ENCODE data around the gene PPP6R3. TPM values are rescaled to one million over a fixed set of nuclear protein-coding genes. Genes with fewer than 3 reads are reported as not detected.

PPP6R3 gene
- total and polyA plus RNA-seq, 2 experiments from 2014 or later = 41.9 to 118 TPM

DNA sequence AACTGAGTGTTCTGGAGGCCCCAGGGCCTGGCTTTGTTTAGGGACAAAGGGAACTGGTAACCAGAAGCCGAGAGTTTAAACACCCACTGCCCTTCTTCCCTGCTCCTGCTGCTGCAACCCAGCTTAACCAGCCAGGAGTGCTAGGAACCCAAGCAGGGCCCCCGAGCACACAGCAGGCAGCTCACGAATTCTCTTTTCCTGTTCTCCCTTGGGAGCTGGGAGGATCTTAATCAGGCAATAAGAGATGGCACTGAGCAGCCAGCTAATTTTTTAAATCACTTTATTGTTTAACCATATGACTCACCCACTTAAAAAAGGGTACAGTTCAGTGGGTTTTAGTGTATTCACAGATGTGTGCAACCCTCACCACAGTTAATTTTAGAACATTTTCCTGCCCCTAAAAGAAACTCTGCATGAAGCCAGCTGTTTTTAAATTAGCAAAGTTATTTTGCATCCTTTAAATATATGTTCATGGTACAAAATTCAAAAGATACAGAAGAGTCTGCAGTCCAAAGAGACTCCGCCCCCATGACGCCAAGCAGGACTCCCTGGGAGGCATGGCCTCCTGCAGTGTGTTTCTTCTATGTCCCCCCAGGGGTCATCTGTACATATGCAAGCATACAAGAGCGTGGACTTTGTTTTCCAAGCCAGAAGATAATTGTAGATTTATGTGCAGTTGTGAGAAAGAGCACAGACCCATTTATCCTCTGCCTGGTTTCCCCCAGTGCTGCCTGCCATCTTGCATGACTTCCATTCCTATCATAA is 18.9 kb upstream of the PPP6R3 start:
- Histone ChIP-seq H3K27me3 (no peaks in the 10 kb centered on the region), H3K4me1 (ENCODE audit: low read depth) (no peaks in the 10 kb centered on the region), H3K9me3 (ENCODE audit: low read depth) (no peaks in the 10 kb centered on the region), H3K27ac (no peak overlapping the region), H3K36me3 (peaks cover 5% of the 10 kb centered on the region), H3K4me3 (no peak overlapping the region)
- TF ChIP-seq, protein P1, sequence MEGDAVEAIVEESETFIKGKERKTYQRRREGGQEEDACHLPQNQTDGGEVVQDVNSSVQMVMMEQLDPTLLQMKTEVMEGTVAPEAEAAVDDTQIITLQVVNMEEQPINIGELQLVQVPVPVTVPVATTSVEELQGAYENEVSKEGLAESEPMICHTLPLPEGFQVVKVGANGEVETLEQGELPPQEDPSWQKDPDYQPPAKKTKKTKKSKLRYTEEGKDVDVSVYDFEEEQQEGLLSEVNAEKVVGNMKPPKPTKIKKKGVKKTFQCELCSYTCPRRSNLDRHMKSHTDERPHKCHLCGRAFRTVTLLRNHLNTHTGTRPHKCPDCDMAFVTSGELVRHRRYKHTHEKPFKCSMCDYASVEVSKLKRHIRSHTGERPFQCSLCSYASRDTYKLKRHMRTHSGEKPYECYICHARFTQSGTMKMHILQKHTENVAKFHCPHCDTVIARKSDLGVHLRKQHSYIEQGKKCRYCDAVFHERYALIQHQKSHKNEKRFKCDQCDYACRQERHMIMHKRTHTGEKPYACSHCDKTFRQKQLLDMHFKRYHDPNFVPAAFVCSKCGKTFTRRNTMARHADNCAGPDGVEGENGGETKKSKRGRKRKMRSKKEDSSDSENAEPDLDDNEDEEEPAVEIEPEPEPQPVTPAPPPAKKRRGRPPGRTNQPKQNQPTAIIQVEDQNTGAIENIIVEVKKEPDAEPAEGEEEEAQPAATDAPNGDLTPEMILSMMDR (IDR thresholded peaks at IDR 0.05; ENCODE audit: low read depth, low read length) = peak; percentile 10
- peak in 1 of 2 donors; percentile 57 for DNase-seq (ENCODE audit: low read depth in 1 of 2, low spot score in 1 of 2)

- Histone ChIP-seq H3K27ac (no peak overlapping the region), H3K27me3 (no peaks in the 10 kb centered on the region), H3K4me1 (ENCODE audit: low read depth) (no peaks in the 10 kb centered on the region), H3K9me3 (ENCODE audit: low read depth) (no peaks in the 10 kb centered on the region), H3K36me3 (peaks cover 5% of the 10 kb centered on the region), H3K4me3 (no peak overlapping the region)
- no peak for DNase-seq (ENCODE audit: low read depth in 1 of 2, low spot score in 1 of 2)
- TF ChIP-seq, protein P1 (IDR thresholded peaks at IDR 0.05; ENCODE audit: low read depth, low read length) = no peak
Observed at GRCh38 chr11:68442433-68442832, 18.1 kb upstream of the PPP6R3 start.

DNA sequence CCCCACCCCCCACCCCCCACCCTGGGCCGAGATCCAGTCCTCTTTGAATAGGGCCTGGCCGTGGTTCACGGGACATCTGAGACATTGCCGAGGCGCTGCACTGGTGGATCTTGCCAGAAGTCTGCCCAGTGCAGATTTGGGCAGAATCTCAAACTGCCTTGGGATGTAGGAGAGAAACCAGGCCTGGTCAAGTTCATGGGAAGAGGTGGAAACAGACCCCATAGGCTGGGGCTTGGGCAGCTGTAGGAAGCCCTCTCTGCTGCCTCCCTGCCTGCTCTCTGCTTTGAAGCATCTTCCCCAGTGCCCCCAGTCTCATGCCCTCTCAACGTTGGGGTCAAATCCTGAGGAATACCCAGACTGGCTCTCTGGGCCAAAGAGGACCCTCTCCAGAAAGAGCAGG is 16.0 kb upstream of the PPP6R3 start:
- Histone ChIP-seq H3K27ac (no peak overlapping the region), H3K9me3 (ENCODE audit: low read depth) (no peaks in the 10 kb centered on the region), H3K27me3 (no peaks in the 10 kb centered on the region), H3K4me1 (ENCODE audit: low read depth) (no peaks in the 10 kb centered on the region), H3K36me3 (peaks cover 2% of the 10 kb centered on the region), H3K4me3 (no peak overlapping the region)
- TF ChIP-seq, protein P1 (IDR thresholded peaks at IDR 0.05; ENCODE audit: low read depth, low read length) = no peak
- no peak for DNase-seq (ENCODE audit: low read depth in 1 of 2, low spot score in 1 of 2)

DNA sequence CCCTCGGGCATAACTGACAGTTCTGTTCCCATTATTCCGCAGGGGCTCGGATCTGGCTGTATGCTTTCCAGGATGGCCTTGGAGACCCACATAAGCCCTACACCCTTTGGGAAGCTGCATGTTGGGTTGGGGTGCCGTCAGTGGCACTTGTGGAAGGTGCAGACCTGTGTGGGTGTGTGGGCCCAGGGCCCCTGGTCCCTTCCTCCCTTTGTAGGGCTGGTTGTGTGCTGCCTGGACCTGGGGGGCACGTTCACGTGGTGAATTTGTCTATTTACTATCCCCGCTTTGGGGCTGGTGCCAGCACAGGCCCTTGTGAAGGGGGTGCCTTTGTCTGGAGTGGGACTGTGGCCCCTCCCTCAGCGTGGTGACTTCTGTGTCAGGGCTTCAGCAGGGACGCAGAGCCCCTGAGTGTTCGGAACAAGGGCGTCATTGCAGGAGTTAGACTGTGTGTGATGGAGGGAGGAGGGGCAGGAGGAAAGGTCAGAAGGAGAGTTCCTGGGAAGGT is 15.0 kb upstream of the PPP6R3 start:
- no peaks in the 10 kb centered on the region for H3K27me3 ChIP-seq
- TF ChIP-seq, protein P1 (IDR thresholded peaks at IDR 0.05; ENCODE audit: low read depth, low read length) = no peak
- H3K36me3 ChIP-seq = peaks cover 2% of the 10 kb centered on the region
- no peaks in the 10 kb centered on the region for H3K9me3 ChIP-seq (ENCODE audit: low read depth)
- DNase-seq (ENCODE audit: low read depth in 1 of 2, low spot score in 1 of 2) = no peak
- no peak overlapping the region for H3K27ac ChIP-seq
- no peaks in the 10 kb centered on the region for H3K4me1 ChIP-seq (ENCODE audit: low read depth)
- H3K4me3 ChIP-seq = no peak overlapping the region

DNA sequence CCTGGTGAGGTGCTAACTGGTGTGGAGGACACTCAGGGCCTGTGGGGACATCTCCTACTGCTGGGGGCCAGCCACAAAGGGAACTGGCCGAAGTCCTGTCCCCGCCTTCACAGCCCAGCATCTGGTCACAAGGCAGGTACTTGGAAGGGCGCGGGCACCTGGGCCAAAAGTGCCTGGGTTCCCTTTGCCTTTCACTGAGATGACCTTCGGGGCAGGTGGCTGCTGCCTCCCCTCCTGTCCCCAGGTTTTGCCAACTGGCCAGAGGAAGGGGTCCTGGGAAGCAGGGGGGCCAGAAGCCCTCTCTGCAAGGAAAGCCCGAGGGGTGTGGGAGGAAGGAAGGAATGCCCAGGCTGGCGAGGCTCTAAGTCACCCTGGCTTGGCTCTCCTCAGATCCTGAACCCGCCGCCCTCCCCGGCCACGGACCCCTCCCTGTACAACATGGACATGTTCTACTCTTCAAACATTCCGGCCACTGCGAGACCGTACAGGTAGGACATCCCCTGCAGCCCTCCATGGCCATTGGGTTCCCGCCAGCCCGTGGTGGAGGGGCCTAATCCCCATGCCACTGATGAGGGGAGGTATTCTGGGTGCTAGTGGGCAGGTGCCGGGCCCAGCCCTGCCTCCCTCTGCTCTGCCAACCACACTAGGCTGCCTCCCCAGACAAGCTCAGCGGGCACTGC is 14.4 kb upstream of the PPP6R3 start:
- Histone ChIP-seq H3K4me1 (ENCODE audit: low read depth) (no peaks in the 10 kb centered on the region), H3K27me3 (no peaks in the 10 kb centered on the region), H3K27ac (no peak overlapping the region), H3K4me3 (no peak overlapping the region), H3K36me3 (peaks cover 2% of the 10 kb centered on the region), H3K9me3 (ENCODE audit: low read depth) (no peaks in the 10 kb centered on the region)
- TF ChIP-seq, protein P1 (IDR thresholded peaks at IDR 0.05; ENCODE audit: low read depth, low read length) = no peak
- DNase-seq (ENCODE audit: low read depth in 1 of 2, low spot score in 1 of 2) = no peak

Measured in cardiac muscle cell (in vitro differentiated cells and primary cell).